IMR-90 (cell line): ENCODE results near the gene GPX5. TPM values are rescaled to one million over a fixed set of nuclear protein-coding genes. Genes with fewer than 3 reads are reported as not detected.

Experiments used
- ATAC-seq: fragments of 200-7000 bp; cut with Tn5 transposase; 2 replicates; pipeline ENCODE4 v1.9.1; 2020; ENCODE audit warnings: low read depth, mild to moderate bottlenecking, moderate library complexity
- BruUV-seq: library from RNA; stranded (reverse); fragments of 400-500 nt; replicated peaks from 2 replicates; lab custom pipeline; 2021; lab: Mats Ljungman, UMichigan
- CTCF ChIA-PET: fragments of 300-600 bp; formaldehyde crosslinking; extraction: SDS; loops from one replicate; lab custom pipeline; 2021; ENCODE audit warnings: antibody characterized with exemption; lab: Yijun Ruan, JAX
- POLR2A ChIA-PET: fragments of 300-600 bp; sonication (Branson Sonifier 250); formaldehyde crosslinking; loops from one replicate; lab custom pipeline; 2022; ENCODE audit warnings: antibody characterized with exemption; ENCODE audit not compliant: unreplicated experiment; lab: Charles Lee
- DNase-seq: peaks from one replicate; pipeline ENCODE4 v3.0.0; 2013
- H2AFZ ChIP-seq: replicated peaks from 2 replicates; pipeline ENCODE3; 2013; ENCODE audit warnings: low read length, mild to moderate bottlenecking; ENCODE audit not compliant: poor library complexity
- H2AK5ac ChIP-seq: 2 replicates; pipeline ENCODE4 v1.6.1; 2013; ENCODE audit warnings: low read depth, low read length, inconsistent platforms
- H2AK9ac ChIP-seq: replicated peaks from 2 replicates; pipeline ENCODE3; 2013; ENCODE audit warnings: mild to moderate bottlenecking, low read depth, low read length, moderate library complexity; ENCODE audit not compliant: poor library complexity
- H2BK120ac ChIP-seq: 2 replicates; pipeline ENCODE4 v1.6.1; 2013; ENCODE audit warnings: low read depth, low read length, inconsistent platforms
- H2BK15ac ChIP-seq: 3 replicates; pipeline ENCODE4 v1.6.1; 2013; ENCODE audit warnings: low read depth, low read length, inconsistent platforms
- H2BK20ac ChIP-seq: 2 replicates; pipeline ENCODE4 v1.6.1; 2013; ENCODE audit warnings: low read depth, mild to moderate bottlenecking, inconsistent platforms, low read length, moderate library complexity
- H2BK5ac ChIP-seq: 2 replicates; pipeline ENCODE4 v1.6.1; 2013; ENCODE audit warnings: mild to moderate bottlenecking, low read depth, low read length, inconsistent platforms; ENCODE audit not compliant: poor library complexity, severe bottlenecking
- H3K14ac ChIP-seq: replicated peaks from 2 replicates; pipeline ENCODE4 v1.6.1; 2013; ENCODE audit warnings: low read depth, low read length, inconsistent platforms
- H3K18ac ChIP-seq: 2 replicates; pipeline ENCODE4 v1.6.1; 2013; ENCODE audit warnings: low read depth, low read length, control low read depth
- H3K23ac ChIP-seq: 2 replicates; pipeline ENCODE4 v1.6.1; 2013; ENCODE audit warnings: low read depth, low read length, inconsistent platforms
- H3K27ac ChIP-seq: 2 replicates; pipeline ENCODE4 v1.5.1; 2013; ENCODE audit warnings: mild to moderate bottlenecking, control low read depth, low read length; ENCODE audit not compliant: insufficient read depth
- H3K27me3 ChIP-seq: 2 replicates; pipeline ENCODE4 v1.6.1; 2013; ENCODE audit warnings: low read length; ENCODE audit not compliant: control insufficient read depth, insufficient read depth
- H3K36me3 ChIP-seq: 2 replicates; pipeline ENCODE4 v1.6.1; 2013; ENCODE audit warnings: low read length, mixed read lengths; ENCODE audit not compliant: control insufficient read depth, insufficient read depth
- H3K4ac ChIP-seq: 2 replicates; pipeline ENCODE4 v1.6.1; 2013; ENCODE audit warnings: low read depth, low read length, inconsistent platforms
- H3K4me1 ChIP-seq: 2 replicates; pipeline ENCODE4 v1.6.1; 2013; ENCODE audit warnings: low read length, mixed read lengths; ENCODE audit not compliant: control insufficient read depth, insufficient read depth
- H3K4me2 ChIP-seq: 2 replicates; pipeline ENCODE4 v1.6.1; 2013; ENCODE audit warnings: low read depth, mild to moderate bottlenecking, control low read depth, low read length, moderate library complexity
- H3K4me3 ChIP-seq: 2 replicates; pipeline ENCODE4 v1.5.1; 2013; ENCODE audit warnings: low read depth, mild to moderate bottlenecking, control low read depth, low read length, moderate library complexity; ENCODE audit not compliant: insufficient read depth
- H3K56ac ChIP-seq: 2 replicates; pipeline ENCODE4 v1.6.1; 2013; ENCODE audit warnings: low read length, inconsistent platforms; ENCODE audit not compliant: insufficient read depth; ENCODE audit errors: extremely low read depth
- H3K79me1 ChIP-seq, 2 experiments: 2 replicates each; pipeline ENCODE4 v1.6.1; 2013; ENCODE audit warnings: low read length in 2 of 2, inconsistent platforms in 1 of 2, low read depth in 1 of 2
- H3K9ac ChIP-seq: 2 replicates; pipeline ENCODE4 v1.6.1; 2013; ENCODE audit warnings: low read depth, low read length, control low read depth
- H3K9me1 ChIP-seq: 2 replicates; pipeline ENCODE4 v1.6.1; 2013; ENCODE audit warnings: low read length, inconsistent platforms; ENCODE audit not compliant: insufficient read depth
- H3K9me3 ChIP-seq: 2 replicates; pipeline ENCODE4 v1.6.1; 2013; ENCODE audit warnings: low read length; ENCODE audit not compliant: control insufficient read depth, insufficient read depth
- H4K20me1 ChIP-seq: 2 replicates; pipeline ENCODE4 v1.6.1; 2013; ENCODE audit warnings: low read length, inconsistent platforms; ENCODE audit not compliant: insufficient read depth
- H4K5ac ChIP-seq: 2 replicates; pipeline ENCODE4 v1.6.1; 2013; ENCODE audit warnings: mild to moderate bottlenecking, low read depth, low read length, control low read depth
- H4K8ac ChIP-seq, 2 experiments: 2 replicates each; pipeline ENCODE4 v1.6.1; 2013; ENCODE audit warnings: low read depth in 2 of 2, low read length in 2 of 2, control low read depth in 1 of 2, inconsistent platforms in 1 of 2
- H4K91ac ChIP-seq: 2 replicates; pipeline ENCODE4 v1.6.1; 2013; ENCODE audit warnings: low read depth, low read length, inconsistent platforms; ENCODE audit not compliant: insufficient read depth
- BHLHE40 ChIP-seq: fragments of 150-350 bp; IDR thresholded peaks from 2 replicates; pipeline ENCODE4 v1.6.1; 2016; ENCODE audit warnings: mild to moderate bottlenecking, low read depth, low read length
- CHD1 ChIP-seq: IDR thresholded peaks from 2 replicates; pipeline ENCODE4 v1.6.1; 2012; ENCODE audit warnings: low read depth, low read length, improper control_type of control experiment
- CTCF ChIP-seq: conservative IDR thresholded peaks from 2 replicates; pipeline ENCODE4 v1.5.1; 2012; ENCODE audit warnings: mild to moderate bottlenecking, low read depth, low read length, improper control_type of control experiment
- FOS ChIP-seq: fragments of 150-350 bp; IDR thresholded peaks from 2 replicates; pipeline ENCODE4 v1.6.1; 2016; ENCODE audit warnings: low read depth, low read length
- MXI1 ChIP-seq: IDR thresholded peaks from 2 replicates; pipeline ENCODE4 v1.6.1; 2012; ENCODE audit warnings: low read depth, mild to moderate bottlenecking, low read length, moderate library complexity, borderline replicate concordance
- POLR2A ChIP-seq: IDR thresholded peaks from 2 replicates; pipeline ENCODE4 v1.6.1; 2012; ENCODE audit warnings: mild to moderate bottlenecking, low read depth, low read length
- RAD21 ChIP-seq: IDR thresholded peaks from 2 replicates; pipeline ENCODE4 v1.6.1; 2012; ENCODE audit warnings: low read length, improper control_type of control experiment
- RCOR1 ChIP-seq: IDR thresholded peaks from 2 replicates; pipeline ENCODE4 v1.6.1; 2012; ENCODE audit warnings: mild to moderate bottlenecking, low read length, improper control_type of control experiment; ENCODE audit not compliant: insufficient replicate concordance
- SMC3 ChIP-seq: fragments of 150-350 bp; IDR thresholded peaks from 2 replicates; pipeline ENCODE4 v1.6.1; 2016; ENCODE audit warnings: low read depth, mild to moderate bottlenecking, antibody characterized with exemption, low read length, moderate library complexity
- WGBS, 2 experiments: methylation state at CpG; one replicate each; pipeline versions ENCODE4 v1.1.5 to v1.1.7; 2013; ENCODE audit warnings: missing lambda C conversion rate in 2 of 2; ENCODE audit not compliant: insufficient read length in 1 of 2; ENCODE audit errors: extremely low coverage in 2 of 2; 5-methylcytosine and 5-hydroxymethylcytosine counted together
- dilution Hi-C: fragments of 300-500 bp; cut with HindIII; formaldehyde crosslinking; loops from one replicate; pipeline ENCODE4 v1.14.3; 2018; ENCODE audit warnings: low sequenced_read_pairs; ENCODE audit not compliant: unreplicated experiment
- in situ Hi-C: fragments of 300-500 bp; cut with MboI; formaldehyde crosslinking; loops from 3 replicates; pipeline ENCODE4 v1.14.3; 2019; ENCODE audit warnings: low sequenced_read_pairs, inconsistent platforms, mixed read lengths
- intact Hi-C: fragments of 100-400 bp; cut with micrococcal nuclease; formaldehyde crosslinking; loops from 2 replicates; pipeline ENCODE4 v1.10.0; 2022
- polyA plus RNA-seq, 3 experiments: library from polyadenylated mRNA; depleted of rRNA; stranded (reverse); fragments of >200 nt; gene quantifications; 2 replicates each; pipeline ENCODE4 v1.2.3, GENCODE V29; 2012; ENCODE audit warnings: low replicate concordance in 1 of 3
- total RNA-seq: library from RNA; depleted of rRNA; stranded (reverse); fragments of >200 nt; gene quantifications from 2 replicates; pipeline ENCODE4 v1.2.3, GENCODE V29; 2012

The GPX5 gene
- total and polyA plus RNA-seq, 2 of the 4 experiments (the other 2 are of a cell fraction), result not detected

GRCh38 chr6:28515676-28516075 is 10.0 kb upstream of the GPX5 start, which contains the start of gene GPX6:
Gene GPX6 (minus strand): TSS chr6:28515793. CDS start chr6:28515743, 50 bp downstream.
- H2BK20ac ChIP-seq, result no peak within 1 kb of the TSS
- no peaks in the 10 kb centered on the region for H3K27me3 ChIP-seq
- no peak within 1 kb of the TSS for H3K14ac ChIP-seq
- H3K18ac ChIP-seq, result no peak within 1 kb of the TSS
- no peak within 1 kb of the TSS for H3K9ac ChIP-seq
- no peak within 1 kb of the TSS for H2BK15ac ChIP-seq
- TF ChIP-seq CHD1, result no peak
- no peak for TF ChIP-seq SMC3
- TF ChIP-seq FOS, result no peak
- no peak for TF ChIP-seq RCOR1
- no peak for TF ChIP-seq RAD21
- no peak for TF ChIP-seq BHLHE40
- no peak for TF ChIP-seq MXI1
- TF ChIP-seq CTCF, result no peak
- no peak for TF ChIP-seq POLR2A
- no peak within 1 kb of the TSS for H3K27ac ChIP-seq
- no peak within 1 kb of the TSS for H4K8ac ChIP-seq
- H4K20me1 ChIP-seq, result no peaks in the 10 kb centered on the region
- WGBS, 2 experiments, result 8% methylated on average over 2 of the region's 4 CpGs; no CpG with 5 or more reads in 1 of the 2 experiments
- peak within 1 kb of the TSS; percentile 48 for H2AFZ ChIP-seq
- no peak within 1 kb of the TSS for H3K4me2 ChIP-seq
- DNase-seq (no peak), ATAC-seq (no peak)
- no peak within 1 kb of the TSS for H3K56ac ChIP-seq
- no peak within 1 kb of the TSS for H4K5ac ChIP-seq
- no peak within 1 kb of the TSS for H3K23ac ChIP-seq
- no TSS peak for BruUV-seq
- dilution Hi-C loops (no loop called here), in situ Hi-C loops (no loop called here), intact Hi-C loops (no loop called here)
- ChIA-PET POLR2A (no interaction called here), CTCF (no interaction called here)
- H2BK5ac ChIP-seq, result no peak within 1 kb of the TSS
- H3K4me1 ChIP-seq, result no peaks in the 10 kb centered on the region
- H3K4me3 ChIP-seq, result no peak within 1 kb of the TSS
- H2BK120ac ChIP-seq, result no peak within 1 kb of the TSS
- H4K91ac ChIP-seq, result no peak within 1 kb of the TSS
- no peaks in the 10 kb centered on the region for H3K36me3 ChIP-seq
- H2AK5ac ChIP-seq, result no peak within 1 kb of the TSS
- H3K9me1 ChIP-seq, result no peaks in the 10 kb centered on the region
- no peaks in the 10 kb centered on the region for H3K79me1 ChIP-seq
- no peak within 1 kb of the TSS for H3K4ac ChIP-seq
- no peak within 1 kb of the TSS for H2AK9ac ChIP-seq
- H3K9me3 ChIP-seq, result no peaks in the 10 kb centered on the region
